Gastrocnemius medialis (tissue), 4 donors: ENCODE measurements around the gene CFAP20. TPM values are rescaled to one million over a fixed set of nuclear protein-coding genes. Genes with fewer than 3 reads are reported as not detected.

ENCODE experiments used
- ATAC-seq, 2 donors: fragments of 150-250 bp; one replicate each; pipeline ENCODE4 v1.9.1; 2016
- DNase-seq, 2 donors: peaks; one replicate each; pipeline ENCODE4 v3.0.0-alpha.2; 2019
- H3K27ac ChIP-seq, 4 donors: fragments of 200-600 bp; sonication (generic); 1 replicate in 1 of 4; 2 replicates in 3 of 4; pipeline ENCODE4 v1.5.1; 2016 to 2018; ENCODE audit warnings: mild to moderate bottlenecking in 2 of 4, moderate library complexity in 1 of 4
- H3K27me3 ChIP-seq, 3 donors: fragments of 200-600 bp; sonication (generic) in 2 of 3; 1 replicate in 1 of 3; 2 replicates in 2 of 3; pipeline versions ENCODE4 v1.5.1 to v1.6.0; 2016 to 2019; ENCODE audit warnings: mild to moderate bottlenecking in 1 of 3, moderate library complexity in 1 of 3
- H3K36me3 ChIP-seq, 2 donors: fragments of 200-600 bp; sonication (generic) in 1 of 2; one replicate each; pipeline ENCODE4 v1.5.1; 2017 to 2018
- H3K4me1 ChIP-seq, 2 donors: fragments of 200-600 bp; sonication (generic) in 1 of 2; one replicate each; pipeline ENCODE4 v1.5.1; 2016 to 2017; ENCODE audit warnings: mild to moderate bottlenecking in 2 of 2
- H3K4me3 ChIP-seq, 4 donors: fragments of 200-600 bp; sonication (generic) in 3 of 4; 1 replicate in 1 of 4; 2 replicates in 3 of 4; pipeline ENCODE4 v1.5.1; 2016 to 2019; ENCODE audit warnings: mild to moderate bottlenecking in 2 of 4
- H3K9me3 ChIP-seq, 3 donors: fragments of 200-600 bp; sonication (generic) in 2 of 3; 1 replicate in 1 of 3; 2 replicates in 2 of 3; pipeline ENCODE4 v1.5.1; 2016 to 2019
- CTCF ChIP-seq, 5 experiments: fragments of 450-650 bp in 3 of 5; fragments of 200-600 bp in 2 of 5; sonication (generic) in 2 of 5; IDR thresholded peaks in 4 of 5; conservative IDR thresholded peaks in 1 of 5; 1 replicate in 4 of 5; 2 replicates in 1 of 5; pipeline ENCODE4 v1.5.1; 2016 to 2019; ENCODE audit warnings: antibody characterized with exemption in 5 of 5, mild to moderate bottlenecking in 3 of 5, moderate library complexity in 3 of 5
- POLR2A ChIP-seq, 2 donors: fragments of 450-650 bp; IDR thresholded peaks; one replicate each; pipeline ENCODE4 v1.6.1; 2017; ENCODE audit warnings: antibody characterized with exemption in 2 of 2, mild to moderate bottlenecking in 2 of 2, moderate library complexity in 2 of 2
- in situ Hi-C, 4 donors: fragments of 200-750 bp; cut with MboI; loops; one replicate each; pipeline versions ENCODE4 v1.15.0 to v1.8.0; 2017; ENCODE audit warnings: low sequenced_read_pairs in 4 of 4
- intact Hi-C: fragments of 100-400 bp; cut with DNase I; formaldehyde crosslinking; loops from one replicate; pipeline ENCODE4 v1.15.1; 2023; ENCODE audit warnings: low total_unique reads
- total RNA-seq, 4 donors: library from RNA; depleted of rRNA; stranded (reverse); fragments of >200 nt; gene quantifications; one replicate each; pipeline versions ENCODE4 v1.1.0 to v1.2.3, GENCODE V29; 2016

The CFAP20 gene
- total RNA-seq, 4 donors from 2014 or later: 6.5 to 16.0 (median 9.1) TPM

DNA sequence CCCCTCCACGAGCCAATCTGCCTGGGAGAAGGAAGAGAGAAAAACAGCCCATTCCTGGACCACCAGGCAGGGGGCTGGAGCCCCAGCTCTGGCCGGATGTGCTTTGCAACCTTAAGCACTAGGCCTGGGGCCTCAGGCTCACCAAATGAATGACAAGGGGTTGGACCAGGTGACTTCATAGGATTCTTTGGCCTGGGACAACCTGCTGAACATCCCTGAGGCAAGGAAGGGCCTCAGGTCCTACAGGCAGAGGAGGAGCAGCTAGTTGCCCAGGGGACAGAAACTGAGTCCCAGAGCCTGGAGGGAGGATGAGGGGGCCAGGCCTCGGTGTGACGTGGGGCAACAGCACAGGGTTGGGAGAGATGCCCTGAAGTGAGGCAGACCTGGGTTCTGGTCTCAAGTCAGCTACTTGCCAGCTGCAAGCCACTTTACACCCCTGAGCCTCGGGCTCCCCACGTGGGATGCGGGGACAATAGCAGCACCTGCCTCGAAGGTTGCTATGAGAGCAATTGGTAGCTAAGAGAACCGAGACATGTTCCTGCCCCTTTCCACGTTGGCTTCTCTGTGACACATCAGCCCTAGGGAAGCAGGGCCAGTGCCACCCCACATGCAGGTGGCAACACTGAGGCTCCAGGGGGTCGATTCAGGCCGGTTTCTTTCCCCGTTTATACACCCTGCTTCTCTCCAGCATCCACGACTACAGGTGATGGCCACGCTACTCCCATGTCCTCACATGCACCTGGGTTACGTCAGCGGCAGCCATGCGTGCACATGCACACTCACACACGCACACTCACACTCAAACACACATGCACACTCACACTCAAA is 42.6 kb downstream of the CFAP20 start:
- TF ChIP-seq POLR2A (IDR thresholded peaks at IDR 0.05) (no peak), CTCF (IDR thresholded peaks at IDR 0.05 in 4 of 5, conservative IDR thresholded peaks at IDR 0.05 in 1 of 5) (no peak)
- Histone ChIP-seq H3K36me3 (no peaks in the 10 kb centered on the region), H3K4me3 (no peak overlapping the region), H3K27me3 (no peaks in the 10 kb centered on the region), H3K4me1 (no peaks in the 10 kb centered on the region), H3K27ac (no peak overlapping the region), H3K9me3 (no peaks in the 10 kb centered on the region)
- ATAC-seq (no peak), DNase-seq (no peak)
- intact Hi-C loops: no loop called here
- in situ Hi-C loops: no loop called here

DNA sequence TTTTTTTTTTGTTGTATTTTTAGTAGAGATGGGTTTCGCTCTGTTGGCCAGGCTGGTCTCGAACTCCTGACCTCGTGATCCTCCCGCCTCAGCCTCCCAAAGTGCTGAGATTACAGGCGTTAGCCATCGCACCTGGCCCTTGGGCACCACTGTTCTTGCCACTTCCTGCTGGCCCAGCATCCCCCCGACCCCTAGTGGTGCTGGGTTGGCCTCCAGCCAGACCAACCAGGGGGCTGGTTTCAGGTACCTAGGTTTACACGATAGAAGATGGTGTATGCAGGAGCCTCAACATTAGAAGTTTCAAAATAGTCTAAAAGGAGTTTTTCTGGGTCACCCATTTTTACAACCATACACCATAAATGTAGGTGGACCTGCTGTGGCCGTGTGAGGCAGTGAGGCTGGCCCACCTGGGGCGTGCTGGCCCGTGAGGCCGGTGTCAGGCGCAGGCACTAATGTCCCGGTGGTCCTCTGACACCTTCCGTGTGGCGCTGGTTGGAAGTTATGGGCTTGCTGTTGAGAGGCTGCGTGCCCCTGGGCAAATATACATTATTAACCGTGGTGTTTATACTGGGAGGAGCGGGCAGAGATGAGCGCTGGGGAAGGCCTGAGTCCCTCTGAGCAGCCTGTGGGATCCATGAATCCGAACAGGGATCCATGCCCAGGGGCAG is 43.5 kb downstream of the CFAP20 start:
- TF ChIP-seq CTCF (IDR thresholded peaks at IDR 0.05 in 4 of 5, conservative IDR thresholded peaks at IDR 0.05 in 1 of 5) (no peak), POLR2A (IDR thresholded peaks at IDR 0.05) (no peak)
- H3K4me1 ChIP-seq: no peaks in the 10 kb centered on the region

GRCh38 chr16:58085171-58085570 is 44.0 kb downstream of the CFAP20 start:
- no peak overlapping the region for H3K4me3 ChIP-seq
- intact Hi-C loops (no loop called here), in situ Hi-C loops (no loop called here)
- TF ChIP-seq CTCF (IDR thresholded peaks at IDR 0.05 in 4 of 5, conservative IDR thresholded peaks at IDR 0.05 in 1 of 5) (no peak), POLR2A (IDR thresholded peaks at IDR 0.05) (no peak)
- DNase-seq: no peak
- no peaks in the 10 kb centered on the region for H3K27me3 ChIP-seq
- no peak overlapping the region for H3K27ac ChIP-seq
- no peaks in the 10 kb centered on the region for H3K36me3 ChIP-seq
- ATAC-seq: no peak
- no peaks in the 10 kb centered on the region for H3K9me3 ChIP-seq
- no peaks in the 10 kb centered on the region for H3K4me1 ChIP-seq

More for the DNA sequence above, 43.5 kb downstream of the CFAP20 start:
- intact Hi-C loops: no loop called here
- Histone ChIP-seq H3K36me3 (no peaks in the 10 kb centered on the region), H3K27me3 (no peaks in the 10 kb centered on the region), H3K27ac (no peak overlapping the region), H3K4me3 (no peak overlapping the region), H3K9me3 (no peaks in the 10 kb centered on the region)
- no peak for ATAC-seq
- DNase-seq: no peak
- in situ Hi-C loops: no loop called here

- DNase-seq (no peak), ATAC-seq (no peak)
- intact Hi-C loops (no loop called here), in situ Hi-C loops (no loop called here)
- Histone ChIP-seq H3K27me3 (no peaks in the 10 kb centered on the region), H3K9me3 (no peaks in the 10 kb centered on the region), H3K4me3 (no peak overlapping the region), H3K36me3 (no peaks in the 10 kb centered on the region), H3K4me1 (no peaks in the 10 kb centered on the region), H3K27ac (no peak overlapping the region)
- TF ChIP-seq CTCF (IDR thresholded peaks at IDR 0.05 in 4 of 5, conservative IDR thresholded peaks at IDR 0.05 in 1 of 5): no peak
- no peak for TF ChIP-seq POLR2A (IDR thresholded peaks at IDR 0.05)
Measured at GRCh38 chr16:58084635-58085034, 44.5 kb downstream of the CFAP20 start.
